DND-41 (cell line): ENCODE measurements around the gene PTGFRN.

Source experiments
- ATAC-seq: fragments of 200-7000 bp; cut with Tn5 transposase; 3 replicates; pipeline ENCODE4 v1.9.1; 2021; ENCODE audit warnings: low read depth; ENCODE audit not compliant: insufficient read depth
- DNase-seq: peaks from one replicate; pipeline ENCODE4 v3.0.0-alpha.2; 2020
- H2AFZ ChIP-seq: 2 replicates; pipeline ENCODE4 v1.6.0; 2012; ENCODE audit warnings: low read depth, low read length
- H3K27ac ChIP-seq: 2 replicates; pipeline ENCODE4 v1.5.1; 2012; ENCODE audit warnings: low read length, inconsistent platforms
- H3K27me3 ChIP-seq: fragments of 200-600 bp; sonication (generic); 2 replicates; pipeline ENCODE4 v1.6.0; 2012; ENCODE audit warnings: low read length, mild to moderate bottlenecking, inconsistent platforms; ENCODE audit not compliant: insufficient read depth, poor library complexity
- H3K36me3 ChIP-seq: 2 replicates; pipeline ENCODE4 v1.5.1; 2012; ENCODE audit warnings: low read length, inconsistent platforms; ENCODE audit not compliant: insufficient read depth
- H3K4me1 ChIP-seq: 2 replicates; pipeline ENCODE4 v1.5.1; 2012; ENCODE audit warnings: mild to moderate bottlenecking, low read length; ENCODE audit not compliant: insufficient read depth
- H3K4me2 ChIP-seq: 2 replicates; pipeline ENCODE4 v1.6.0; 2012; ENCODE audit warnings: mild to moderate bottlenecking, moderate library complexity, low read length, inconsistent platforms; ENCODE audit not compliant: insufficient read depth
- H3K4me3 ChIP-seq, 2 experiments: fragments of 200-600 bp in 1 of 2; shearing (Covaris generic) in 1 of 2; 2 replicates each; pipeline ENCODE4 v1.5.1; 2012 to 2016; ENCODE audit warnings: inconsistent platforms in 2 of 2, low read length in 2 of 2, mild to moderate bottlenecking in 2 of 2, low read depth in 1 of 2, moderate library complexity in 1 of 2
- H3K79me2 ChIP-seq: 2 replicates; pipeline ENCODE4 v1.6.0; 2012; ENCODE audit warnings: low read length, inconsistent platforms; ENCODE audit not compliant: insufficient read depth
- H3K9ac ChIP-seq: 2 replicates; pipeline ENCODE4 v1.6.0; 2012; ENCODE audit warnings: low read depth, mild to moderate bottlenecking, inconsistent platforms, low read length, moderate library complexity
- H3K9me3 ChIP-seq: 2 replicates; pipeline ENCODE4 v1.5.1; 2012; ENCODE audit warnings: low read length, moderate library complexity, mild to moderate bottlenecking, inconsistent platforms; ENCODE audit not compliant: insufficient read depth, severe bottlenecking
- H4K20me1 ChIP-seq: 2 replicates; pipeline ENCODE4 v1.6.0; 2012; ENCODE audit warnings: low read length; ENCODE audit not compliant: insufficient read depth
- CTCF ChIP-seq: IDR thresholded peaks from 2 replicates; pipeline ENCODE4 v1.5.1; 2012; ENCODE audit warnings: borderline replicate concordance, low read length, moderate library complexity, mild to moderate bottlenecking; ENCODE audit not compliant: poor library complexity, severe bottlenecking; ENCODE audit errors: extremely low read depth
- EZH2 ChIP-seq: IDR thresholded peaks from 3 replicates; pipeline ENCODE4 v1.6.1; 2012; ENCODE audit warnings: borderline replicate concordance, low read depth, mild to moderate bottlenecking, moderate library complexity, low read length, inconsistent platforms; ENCODE audit not compliant: severe bottlenecking

Gene PTGFRN

GRCh38 chr1:116911779-116912469 lies 2.2 kb downstream of the PTGFRN start:
- no peaks in the 10 kb centered on the region for H4K20me1 ChIP-seq
- ATAC-seq (no peak), DNase-seq (no peak)
- H3K9me3 ChIP-seq, result no peaks in the 10 kb centered on the region
- no peak overlapping the region for H3K4me2 ChIP-seq
- H3K27me3 ChIP-seq, result no peaks in the 10 kb centered on the region
- H3K79me2 ChIP-seq, result no peaks in the 10 kb centered on the region
- no peaks in the 10 kb centered on the region for H3K36me3 ChIP-seq
- H3K27ac ChIP-seq, result no peak overlapping the region
- peaks cover 4% of the 10 kb centered on the region; the same call in 1 of the 2 replicates for H3K4me1 ChIP-seq
- no peak overlapping the region for H3K4me3 ChIP-seq
- TF ChIP-seq CTCF (no peak), EZH2 (no peak)
- H2AFZ ChIP-seq, result no peak overlapping the region; the same call in 1 of the 2 replicates
- H3K9ac ChIP-seq, result no peak overlapping the region

GRCh38 chr1:116912846-116913245 lies 3.1 kb downstream of the PTGFRN start:
- Histone ChIP-seq H3K4me1 (peaks cover 4% of the 10 kb centered on the region; the same call in 1 of the 2 replicates), H3K9me3 (no peaks in the 10 kb centered on the region), H3K27me3 (no peaks in the 10 kb centered on the region), H3K4me2 (no peak overlapping the region), H3K36me3 (no peaks in the 10 kb centered on the region), H3K27ac (no peak overlapping the region), H3K9ac (no peak overlapping the region), H3K79me2 (no peaks in the 10 kb centered on the region), H2AFZ (no peak overlapping the region), H3K4me3 (no peak overlapping the region), H4K20me1 (no peaks in the 10 kb centered on the region)
- no peak for TF ChIP-seq CTCF
- TF ChIP-seq EZH2, result no peak
- DNase-seq (no peak), ATAC-seq (no peak)

GRCh38 chr1:116913941-116914340 lies 4.2 kb downstream of the PTGFRN start:
- H3K4me2 ChIP-seq, result no peak overlapping the region
- no peak overlapping the region for H3K9ac ChIP-seq
- peaks cover 4% of the 10 kb centered on the region; the same call in 1 of the 2 replicates for H3K4me1 ChIP-seq
- H3K27ac ChIP-seq, result no peak overlapping the region
- no peaks in the 10 kb centered on the region for H3K27me3 ChIP-seq
- H3K79me2 ChIP-seq, result no peaks in the 10 kb centered on the region
- no peaks in the 10 kb centered on the region for H3K36me3 ChIP-seq
- no peak overlapping the region for H3K4me3 ChIP-seq
- TF ChIP-seq EZH2 (no peak), CTCF (no peak)
- H2AFZ ChIP-seq, result no peak overlapping the region
- no peaks in the 10 kb centered on the region for H3K9me3 ChIP-seq
- H4K20me1 ChIP-seq, result no peaks in the 10 kb centered on the region
- ATAC-seq (no peak), DNase-seq (no peak)
